ENCODE data around the gene HAAO.

DNA sequence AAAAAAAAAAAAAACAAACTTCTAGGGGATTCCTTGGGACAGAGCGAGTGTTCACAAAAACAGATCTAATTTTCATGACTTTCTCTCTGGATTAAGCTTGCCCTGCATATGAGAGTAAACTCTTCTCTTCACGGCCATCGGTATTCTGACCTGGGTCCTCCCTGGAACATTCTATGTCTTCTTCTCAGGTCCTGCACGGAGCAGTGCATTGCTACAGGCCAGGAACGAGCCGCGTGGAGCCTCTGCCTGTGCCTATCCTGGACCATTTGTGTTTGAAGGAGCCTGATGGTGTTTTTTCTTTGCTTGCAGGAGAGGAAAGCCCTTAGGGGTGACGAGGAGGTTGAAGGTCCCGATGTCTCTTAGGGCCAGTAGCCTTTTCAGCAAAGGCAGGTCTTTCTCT is 26.7 kb downstream of the HAAO start:
- TF ChIP-seq, protein P1, sequence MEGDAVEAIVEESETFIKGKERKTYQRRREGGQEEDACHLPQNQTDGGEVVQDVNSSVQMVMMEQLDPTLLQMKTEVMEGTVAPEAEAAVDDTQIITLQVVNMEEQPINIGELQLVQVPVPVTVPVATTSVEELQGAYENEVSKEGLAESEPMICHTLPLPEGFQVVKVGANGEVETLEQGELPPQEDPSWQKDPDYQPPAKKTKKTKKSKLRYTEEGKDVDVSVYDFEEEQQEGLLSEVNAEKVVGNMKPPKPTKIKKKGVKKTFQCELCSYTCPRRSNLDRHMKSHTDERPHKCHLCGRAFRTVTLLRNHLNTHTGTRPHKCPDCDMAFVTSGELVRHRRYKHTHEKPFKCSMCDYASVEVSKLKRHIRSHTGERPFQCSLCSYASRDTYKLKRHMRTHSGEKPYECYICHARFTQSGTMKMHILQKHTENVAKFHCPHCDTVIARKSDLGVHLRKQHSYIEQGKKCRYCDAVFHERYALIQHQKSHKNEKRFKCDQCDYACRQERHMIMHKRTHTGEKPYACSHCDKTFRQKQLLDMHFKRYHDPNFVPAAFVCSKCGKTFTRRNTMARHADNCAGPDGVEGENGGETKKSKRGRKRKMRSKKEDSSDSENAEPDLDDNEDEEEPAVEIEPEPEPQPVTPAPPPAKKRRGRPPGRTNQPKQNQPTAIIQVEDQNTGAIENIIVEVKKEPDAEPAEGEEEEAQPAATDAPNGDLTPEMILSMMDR (conservative IDR thresholded peaks at IDR 0.05; ENCODE audit: low read depth in 2 of 2): no peak
- no peak for TF ChIP-seq POLR2AphosphoS5 (IDR thresholded peaks at IDR 0.05; ENCODE audit: low read depth)
- TF ChIP-seq, protein P2, sequence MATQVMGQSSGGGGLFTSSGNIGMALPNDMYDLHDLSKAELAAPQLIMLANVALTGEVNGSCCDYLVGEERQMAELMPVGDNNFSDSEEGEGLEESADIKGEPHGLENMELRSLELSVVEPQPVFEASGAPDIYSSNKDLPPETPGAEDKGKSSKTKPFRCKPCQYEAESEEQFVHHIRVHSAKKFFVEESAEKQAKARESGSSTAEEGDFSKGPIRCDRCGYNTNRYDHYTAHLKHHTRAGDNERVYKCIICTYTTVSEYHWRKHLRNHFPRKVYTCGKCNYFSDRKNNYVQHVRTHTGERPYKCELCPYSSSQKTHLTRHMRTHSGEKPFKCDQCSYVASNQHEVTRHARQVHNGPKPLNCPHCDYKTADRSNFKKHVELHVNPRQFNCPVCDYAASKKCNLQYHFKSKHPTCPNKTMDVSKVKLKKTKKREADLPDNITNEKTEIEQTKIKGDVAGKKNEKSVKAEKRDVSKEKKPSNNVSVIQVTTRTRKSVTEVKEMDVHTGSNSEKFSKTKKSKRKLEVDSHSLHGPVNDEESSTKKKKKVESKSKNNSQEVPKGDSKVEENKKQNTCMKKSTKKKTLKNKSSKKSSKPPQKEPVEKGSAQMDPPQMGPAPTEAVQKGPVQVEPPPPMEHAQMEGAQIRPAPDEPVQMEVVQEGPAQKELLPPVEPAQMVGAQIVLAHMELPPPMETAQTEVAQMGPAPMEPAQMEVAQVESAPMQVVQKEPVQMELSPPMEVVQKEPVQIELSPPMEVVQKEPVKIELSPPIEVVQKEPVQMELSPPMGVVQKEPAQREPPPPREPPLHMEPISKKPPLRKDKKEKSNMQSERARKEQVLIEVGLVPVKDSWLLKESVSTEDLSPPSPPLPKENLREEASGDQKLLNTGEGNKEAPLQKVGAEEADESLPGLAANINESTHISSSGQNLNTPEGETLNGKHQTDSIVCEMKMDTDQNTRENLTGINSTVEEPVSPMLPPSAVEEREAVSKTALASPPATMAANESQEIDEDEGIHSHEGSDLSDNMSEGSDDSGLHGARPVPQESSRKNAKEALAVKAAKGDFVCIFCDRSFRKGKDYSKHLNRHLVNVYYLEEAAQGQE (IDR thresholded peaks at IDR 0.05; ENCODE audit: unreplicated experiment): no peak
- TF ChIP-seq CREB1 (CRISPR knock-in tag; IDR thresholded peaks at IDR 0.05; ENCODE audit: low read depth): no peak
- no peak for TF ChIP-seq EZH2phosphoT487 (IDR thresholded peaks at IDR 0.05; ENCODE audit: unreplicated experiment)
- TF ChIP-seq, protein P3, sequence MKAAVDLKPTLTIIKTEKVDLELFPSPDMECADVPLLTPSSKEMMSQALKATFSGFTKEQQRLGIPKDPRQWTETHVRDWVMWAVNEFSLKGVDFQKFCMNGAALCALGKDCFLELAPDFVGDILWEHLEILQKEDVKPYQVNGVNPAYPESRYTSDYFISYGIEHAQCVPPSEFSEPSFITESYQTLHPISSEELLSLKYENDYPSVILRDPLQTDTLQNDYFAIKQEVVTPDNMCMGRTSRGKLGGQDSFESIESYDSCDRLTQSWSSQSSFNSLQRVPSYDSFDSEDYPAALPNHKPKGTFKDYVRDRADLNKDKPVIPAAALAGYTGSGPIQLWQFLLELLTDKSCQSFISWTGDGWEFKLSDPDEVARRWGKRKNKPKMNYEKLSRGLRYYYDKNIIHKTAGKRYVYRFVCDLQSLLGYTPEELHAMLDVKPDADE (IDR thresholded peaks at IDR 0.05): no peak
